Gastrocnemius medialis (tissue), 4 donors: Measurements from ENCODE around the gene SESTD1.
"Not testable (repeated sequence)": the region's sequence is repeated elsewhere in the genome, so short reads cannot be mapped to it uniquely, and the experiment has no call there.

Experiments used
- POLR2A ChIP-seq, 2 donors: fragments of 450-650 bp; IDR thresholded peaks; one replicate each; pipeline ENCODE4 v1.6.1; 2017; ENCODE audit warnings: antibody characterized with exemption in 2 of 2, mild to moderate bottlenecking in 2 of 2, moderate library complexity in 2 of 2
- TF ChIP-seq, protein P1 (sequence below), 5 experiments: fragments of 450-650 bp in 3 of 5; fragments of 200-600 bp in 2 of 5; sonication (generic) in 2 of 5; IDR thresholded peaks in 4 of 5; conservative IDR thresholded peaks in 1 of 5; 1 replicate in 4 of 5; 2 replicates in 1 of 5; pipeline ENCODE4 v1.5.1; 2016 to 2019; ENCODE audit warnings: antibody characterized with exemption in 5 of 5, mild to moderate bottlenecking in 3 of 5, moderate library complexity in 3 of 5

DNA sequence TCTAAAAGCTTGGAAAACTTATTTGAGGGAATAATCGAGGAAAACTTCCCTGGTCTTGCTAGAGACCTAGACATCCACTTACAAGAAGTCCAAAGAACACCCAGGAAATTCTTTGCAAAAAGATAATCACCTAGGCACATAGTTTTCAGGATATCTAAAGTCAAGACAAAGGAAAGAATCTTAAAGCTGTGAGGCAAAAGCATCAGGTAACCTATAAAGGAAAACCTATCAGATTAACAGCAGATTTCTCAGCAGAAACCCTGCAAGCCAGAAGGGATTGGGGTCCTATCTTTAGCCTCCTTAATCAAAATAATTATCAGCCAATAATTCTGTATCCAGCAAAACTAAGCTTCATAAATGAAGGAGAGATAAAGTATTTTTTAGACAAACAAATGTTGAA is 56.4 kb downstream of the SESTD1 start:
- TF ChIP-seq, protein P1, sequence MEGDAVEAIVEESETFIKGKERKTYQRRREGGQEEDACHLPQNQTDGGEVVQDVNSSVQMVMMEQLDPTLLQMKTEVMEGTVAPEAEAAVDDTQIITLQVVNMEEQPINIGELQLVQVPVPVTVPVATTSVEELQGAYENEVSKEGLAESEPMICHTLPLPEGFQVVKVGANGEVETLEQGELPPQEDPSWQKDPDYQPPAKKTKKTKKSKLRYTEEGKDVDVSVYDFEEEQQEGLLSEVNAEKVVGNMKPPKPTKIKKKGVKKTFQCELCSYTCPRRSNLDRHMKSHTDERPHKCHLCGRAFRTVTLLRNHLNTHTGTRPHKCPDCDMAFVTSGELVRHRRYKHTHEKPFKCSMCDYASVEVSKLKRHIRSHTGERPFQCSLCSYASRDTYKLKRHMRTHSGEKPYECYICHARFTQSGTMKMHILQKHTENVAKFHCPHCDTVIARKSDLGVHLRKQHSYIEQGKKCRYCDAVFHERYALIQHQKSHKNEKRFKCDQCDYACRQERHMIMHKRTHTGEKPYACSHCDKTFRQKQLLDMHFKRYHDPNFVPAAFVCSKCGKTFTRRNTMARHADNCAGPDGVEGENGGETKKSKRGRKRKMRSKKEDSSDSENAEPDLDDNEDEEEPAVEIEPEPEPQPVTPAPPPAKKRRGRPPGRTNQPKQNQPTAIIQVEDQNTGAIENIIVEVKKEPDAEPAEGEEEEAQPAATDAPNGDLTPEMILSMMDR (IDR thresholded peaks at IDR 0.05 in 4 of 5, conservative IDR thresholded peaks at IDR 0.05 in 1 of 5): not testable (repeated sequence)
- not testable (repeated sequence) for TF ChIP-seq POLR2A (IDR thresholded peaks at IDR 0.05)
